Natural killer cell (primary cell): ENCODE results near the gene ABHD16A. TPM values are rescaled to one million over a fixed set of nuclear protein-coding genes. Genes with fewer than 3 reads are reported as not detected.

Experiments used
- ATAC-seq, 3 donors: fragments of 150-1000 bp in 2 of 3; fragments of 200-7000 bp in 1 of 3; cut with Tn5 transposase; 1 replicate in 1 of 3; 2 replicates in 2 of 3; pipeline ENCODE4 v1.10.0; 2021; ENCODE audit warnings: mild to moderate bottlenecking in 2 of 3, moderate library complexity in 2 of 3
- DNase-seq, 2 donors: peaks; one replicate each; pipeline versions ENCODE4 v3.0.0 to v3.0.0-alpha.2; 2013 to 2021; ENCODE audit warnings: mixed read lengths in 1 of 2
- H3K27ac ChIP-seq: one replicate; pipeline ENCODE4 v1.5.1; 2013; ENCODE audit warnings: mild to moderate bottlenecking, low read length
- H3K27me3 ChIP-seq: one replicate; pipeline ENCODE4 v1.6.1; 2013; ENCODE audit warnings: low read length; ENCODE audit not compliant: control insufficient read depth, insufficient read depth
- H3K36me3 ChIP-seq: one replicate; pipeline ENCODE4 v1.6.1; 2013; ENCODE audit warnings: low read length; ENCODE audit not compliant: control insufficient read depth, insufficient read depth
- H3K4me1 ChIP-seq: one replicate; pipeline ENCODE4 v1.6.1; 2013; ENCODE audit warnings: low read length; ENCODE audit not compliant: control insufficient read depth, insufficient read depth
- H3K4me3 ChIP-seq: one replicate; pipeline ENCODE4 v1.5.1; 2013; ENCODE audit warnings: low read length
- H3K9me3 ChIP-seq: one replicate; pipeline ENCODE4 v1.6.1; 2013; ENCODE audit warnings: low read length; ENCODE audit not compliant: control insufficient read depth, insufficient read depth
- H3K27ac Mint-ChIP-seq, 2 donors: one replicate each; pipeline ENCODE4 v1.8.0; 2022; ENCODE audit warnings: mild to moderate bottlenecking in 2 of 2, mixed read lengths in 2 of 2, moderate library complexity in 1 of 2
- H3K27me3 Mint-ChIP-seq, 2 donors: one replicate each; pipeline ENCODE4 v1.8.0; 2022; ENCODE audit warnings: low read depth in 2 of 2, mixed read lengths in 2 of 2
- H3K36me3 Mint-ChIP-seq: one replicate; pipeline ENCODE4 v1.8.0; 2022; ENCODE audit warnings: mixed read lengths
- H3K4me1 Mint-ChIP-seq, 2 donors: one replicate each; pipeline ENCODE4 v1.8.0; 2022; ENCODE audit warnings: mixed read lengths in 2 of 2
- H3K4me3 Mint-ChIP-seq: one replicate; pipeline ENCODE4 v1.8.0; 2022; ENCODE audit warnings: mild to moderate bottlenecking, moderate library complexity, mixed read lengths
- H3K9me3 Mint-ChIP-seq, 2 donors: one replicate each; pipeline ENCODE4 v1.8.0; 2022; ENCODE audit warnings: mixed read lengths in 2 of 2
- CTCF ChIP-seq: fragments of 200-600 bp; IDR thresholded peaks from one replicate; pipeline ENCODE4 v1.8.0; 2022; ENCODE audit warnings: antibody characterized with exemption
- WGBS: methylation state at CpG from one replicate; pipeline ENCODE4 v1.1.7; 2013; ENCODE audit warnings: missing lambda C conversion rate; ENCODE audit not compliant: insufficient coverage; 5-methylcytosine and 5-hydroxymethylcytosine counted together
- intact Hi-C: fragments of 100-400 bp; cut with micrococcal nuclease; formaldehyde crosslinking; loops from one replicate; pipeline ENCODE4 v1.14.2; 2022
- total RNA-seq, 4 donors: library from RNA; stranded (reverse); fragments of 120-200 nt in 1 of 4; gene quantifications; one replicate each; pipeline versions ENCODE4 v1.2.3 to v1.2.4, GENCODE V29; 2013 to 2022

ABHD16A gene
- total RNA-seq, 3 donors from 2014 or later (not counting 1 experiment from before 2014, with no cell fraction given): 92.0 to 97.6 (median 94.2) TPM

GRCh38 chr6:31706599-31706998, 3.5 kb upstream of the ABHD16A start, which contains the start of gene LY6G6F:
TSS of gene LY6G6F (plus strand) at chr6:31706866. CDS start at chr6:31706907, 41 bp downstream.
- DNase-seq (no peak), ATAC-seq (no peak)
- no peaks in the 10 kb centered on the region for H3K36me3 Mint-ChIP-seq
- no peak within 1 kb of the TSS for H3K4me3 Mint-ChIP-seq
- peaks cover 32% of the 10 kb centered on the region for H3K4me1 ChIP-seq
- H3K27me3 ChIP-seq: no peaks in the 10 kb centered on the region
- H3K4me3 ChIP-seq: no peak within 1 kb of the TSS
- intact Hi-C loops: no loop called here
- WGBS: 90% methylated on average over 2 of the region's 3 CpGs
- no peaks in the 10 kb centered on the region for H3K27me3 Mint-ChIP-seq
- peaks cover under 1% of the 10 kb centered on the region for H3K36me3 ChIP-seq
- H3K27ac Mint-ChIP-seq: no peak within 1 kb of the TSS
- no peak within 1 kb of the TSS for H3K27ac ChIP-seq
- no peak for TF ChIP-seq CTCF
- no peaks in the 10 kb centered on the region for H3K9me3 ChIP-seq
- H3K4me1 Mint-ChIP-seq: peaks cover 26 to 28% of the 10 kb centered on the region in 2 donors
- no peaks in the 10 kb centered on the region for H3K9me3 Mint-ChIP-seq

- 91% methylated on average over 5 of the region's 6 CpGs for WGBS
- DNase-seq (no peak), ATAC-seq (no peak)
- Mint-ChIP-seq H3K27ac (no peak overlapping the region), H3K27me3 (no peaks in the 10 kb centered on the region), H3K4me1 (peaks cover 26 to 28% of the 10 kb centered on the region in 2 donors), H3K4me3 (no peak overlapping the region), H3K9me3 (no peaks in the 10 kb centered on the region), H3K36me3 (no peaks in the 10 kb centered on the region)
- H3K4me3 ChIP-seq: no peak overlapping the region
- H3K36me3 ChIP-seq: peaks cover 4% of the 10 kb centered on the region
- TF ChIP-seq CTCF: no peak
- intact Hi-C loops: no loop called here
- H3K9me3 ChIP-seq: no peaks in the 10 kb centered on the region
- H3K27me3 ChIP-seq: no peaks in the 10 kb centered on the region
- no peak overlapping the region for H3K27ac ChIP-seq
- H3K4me1 ChIP-seq: peaks cover 32% of the 10 kb centered on the region
These were observed 2.8 kb upstream of the ABHD16A start for GRCh38 chr6:31705931-31706330.

GRCh38 chr6:31702405-31702818, 712 bp downstream of the ABHD16A start:
- peaks cover 24 to 32% of the 10 kb centered on the region in 2 donors for H3K4me1 Mint-ChIP-seq
- 2% methylated on average over 9 of the region's 10 CpGs for WGBS
- H3K27ac ChIP-seq: peak overlapping the region; percentile 98
- no peak for DNase-seq
- peaks cover 28% of the 10 kb centered on the region for H3K4me1 ChIP-seq
- peak overlapping the region; percentile 96 to 98 for H3K27ac Mint-ChIP-seq
- no peaks in the 10 kb centered on the region for H3K36me3 Mint-ChIP-seq
- peaks cover 21% of the 10 kb centered on the region for H3K36me3 ChIP-seq
- no peak for TF ChIP-seq CTCF
- no peaks in the 10 kb centered on the region for H3K27me3 ChIP-seq
- H3K9me3 ChIP-seq: no peaks in the 10 kb centered on the region
- ATAC-seq: peak in 1 of 3 donors; percentile 1
- H3K27me3 Mint-ChIP-seq: no peaks in the 10 kb centered on the region
- H3K4me3 ChIP-seq: peak overlapping the region; percentile 80
- H3K4me3 Mint-ChIP-seq: peak overlapping the region; percentile 99
- H3K9me3 Mint-ChIP-seq: no peaks in the 10 kb centered on the region
- intact Hi-C loops: loop anchor here (2.0 to 5.0 kb wide), 2 partner anchors 38 to 50 kb away; partner anchors contain the start of genes BAG6 and GPANK1
